ENCODE results near the gene EDA2R. TPM values are rescaled to one million over a fixed set of nuclear protein-coding genes. Genes with fewer than 3 reads are reported as not detected.

The EDA2R gene
- total RNA-seq, 1 experiment from 2014 or later = 11.9 TPM

- no peak for TF ChIP-seq ZNF281 (CRISPR knock-in tag; IDR thresholded peaks at IDR 0.05)
- no peak for TF ChIP-seq ZNF232 (CRISPR knock-in tag; IDR thresholded peaks at IDR 0.05)
- TF ChIP-seq FOXK1 (CRISPR knock-in tag; IDR thresholded peaks at IDR 0.05) = no peak
These were observed 37.4 kb downstream of the EDA2R start (continued) for GRCh38 chrX:66601522-66601921.

- Mint-ChIP-seq H3K9me3 (peaks cover 26% of the 10 kb centered on the region), H3K4me3 (no peak overlapping the region), H3K27ac (no peak overlapping the region), H3K36me3 (0 out of 2 replicates have a peak, but pooled peaks cover 5% of the 10 kb centered on the region), H3K4me1 (peaks cover 8% of the 10 kb centered on the region), H3K27me3 (ENCODE audit: low read depth) (no peaks in the 10 kb centered on the region; the same call in 1 of the 2 replicates)
- ChIA-PET CTCF (no interaction called here), POLR2A (no interaction called here)
- TF ChIP-seq PRDM15 (CRISPR knock-in tag; IDR thresholded peaks at IDR 0.05) (no peak), ZNF317 (CRISPR knock-in tag; IDR thresholded peaks at IDR 0.05; ENCODE audit: borderline replicate concordance, low read depth) (no peak)
- ATAC-seq (no peak), DNase-seq (ENCODE audit: low spot score) (no peak)
These were observed 59.7 kb downstream of the EDA2R start for GRCh38 chrX:66579219-66579618.

GRCh38 chrX:66553973-66554372 lies 84.9 kb downstream of the EDA2R start:
- H3K27ac Mint-ChIP-seq = no peak overlapping the region
- no peaks in the 10 kb centered on the region for H3K36me3 Mint-ChIP-seq
- H3K4me1 Mint-ChIP-seq = no peaks in the 10 kb centered on the region
- H3K9me3 Mint-ChIP-seq = peaks cover 22% of the 10 kb centered on the region
- CTCF ChIA-PET = interaction anchor here (0.5 kb wide), 1 partner anchor 178 kb away, joined by 3 read pairs; no protein-coding TSS in a partner anchor
- POLR2A ChIA-PET = no interaction called here
- no peak overlapping the region for H3K4me3 Mint-ChIP-seq
- H3K27me3 Mint-ChIP-seq (ENCODE audit: low read depth) = peaks cover 8% of the 10 kb centered on the region
- ATAC-seq (no peak), DNase-seq (ENCODE audit: low spot score) (no peak)
- no peak for TF ChIP-seq MLX (CRISPR knock-in tag; IDR thresholded peaks at IDR 0.05)
- no peak for TF ChIP-seq STAT6 (CRISPR knock-in tag; conservative IDR thresholded peaks at IDR 0.05; ENCODE audit: low read depth)
- no peak for TF ChIP-seq ZNF281 (CRISPR knock-in tag; IDR thresholded peaks at IDR 0.05)
- TF ChIP-seq NR1H2 (CRISPR knock-in tag; IDR thresholded peaks at IDR 0.05) = no peak
- no peak for TF ChIP-seq USF2 (CRISPR knock-in tag; IDR thresholded peaks at IDR 0.05)
- no peak for TF ChIP-seq FOXK1 (CRISPR knock-in tag; IDR thresholded peaks at IDR 0.05)
- no peak for TF ChIP-seq MXD4 (CRISPR knock-in tag; IDR thresholded peaks at IDR 0.05; ENCODE audit: borderline replicate concordance)
- TF ChIP-seq IRF2 (CRISPR knock-in tag; IDR thresholded peaks at IDR 0.05; ENCODE audit: borderline replicate concordance, low read depth) = no peak
- TF ChIP-seq ZNF416 (CRISPR knock-in tag; IDR thresholded peaks at IDR 0.05) = no peak
- no peak for TF ChIP-seq PREB (CRISPR knock-in tag; IDR thresholded peaks at IDR 0.05; ENCODE audit: borderline replicate concordance)
- no peak for TF ChIP-seq FOXP4 (CRISPR knock-in tag; IDR thresholded peaks at IDR 0.05)
- TF ChIP-seq EMX1 (CRISPR knock-in tag; IDR thresholded peaks at IDR 0.05) = no peak
